Measurements from ENCODE around the gene FLYWCH1.

The FLYWCH1 gene

GRCh38 chr16:2949705-2950352 is 38.1 kb downstream of the FLYWCH1 start:
- no peak overlapping the region for H3K4me3 ChIP-seq (ENCODE audit: low read depth, low read length)
- DNase-seq (ENCODE audit: low read depth) = no peak
- TF ChIP-seq MYC (IDR thresholded peaks at IDR 0.05; ENCODE audit: low read depth, low read length) (no peak), MAX (IDR thresholded peaks at IDR 0.05; ENCODE audit: low read depth, low read length) (no peak), POLR2A (IDR thresholded peaks at IDR 0.05; ENCODE audit: extremely low read depth, insufficient read length) (no peak), CTCF (IDR thresholded peaks at IDR 0.05; ENCODE audit: low read depth, low read length) (no peak)

- no peak overlapping the region for H3K4me3 ChIP-seq (ENCODE audit: low read depth, low read length)
- TF ChIP-seq POLR2A (IDR thresholded peaks at IDR 0.05; ENCODE audit: extremely low read depth, insufficient read length) (no peak), MYC (IDR thresholded peaks at IDR 0.05; ENCODE audit: low read depth, low read length) (no peak), MAX (IDR thresholded peaks at IDR 0.05; ENCODE audit: low read depth, low read length) (no peak), CTCF (IDR thresholded peaks at IDR 0.05; ENCODE audit: low read depth, low read length) (no peak)
- no peak for DNase-seq (ENCODE audit: low read depth)
These were observed 38.6 kb downstream of the FLYWCH1 start for GRCh38 chr16:2950353-2950724.

GRCh38 chr16:2950773-2951172 is 39.0 kb downstream of the FLYWCH1 start:
- DNase-seq (ENCODE audit: low read depth) = no peak

GRCh38 chr16:2952679-2953078 is 40.9 kb downstream of the FLYWCH1 start:
- no peak for TF ChIP-seq MAX (IDR thresholded peaks at IDR 0.05; ENCODE audit: low read depth, low read length)
- no peak for TF ChIP-seq MYC (IDR thresholded peaks at IDR 0.05; ENCODE audit: low read depth, low read length)
- no peak for TF ChIP-seq POLR2A (IDR thresholded peaks at IDR 0.05; ENCODE audit: extremely low read depth, insufficient read length)
- no peak for TF ChIP-seq CTCF (IDR thresholded peaks at IDR 0.05; ENCODE audit: low read depth, low read length)
- no peak for DNase-seq (ENCODE audit: low read depth)

More at GRCh38 chr16:2950773-2951172, 39.0 kb downstream of the FLYWCH1 start:
- TF ChIP-seq CTCF (IDR thresholded peaks at IDR 0.05; ENCODE audit: low read depth, low read length) (no peak), POLR2A (IDR thresholded peaks at IDR 0.05; ENCODE audit: extremely low read depth, insufficient read length) (no peak), MAX (IDR thresholded peaks at IDR 0.05; ENCODE audit: low read depth, low read length) (no peak), MYC (IDR thresholded peaks at IDR 0.05; ENCODE audit: low read depth, low read length) (no peak)
- H3K4me3 ChIP-seq (ENCODE audit: low read depth, low read length) = no peak overlapping the region

GRCh38 chr16:2953706-2954627 is 42.2 kb downstream of the FLYWCH1 start:
- no peak overlapping the region for H3K4me3 ChIP-seq (ENCODE audit: low read depth, low read length)
- no peak for DNase-seq (ENCODE audit: low read depth)
- no peak for TF ChIP-seq MYC (IDR thresholded peaks at IDR 0.05; ENCODE audit: low read depth, low read length)
- TF ChIP-seq MAX (IDR thresholded peaks at IDR 0.05; ENCODE audit: low read depth, low read length) = no peak
- TF ChIP-seq POLR2A (IDR thresholded peaks at IDR 0.05; ENCODE audit: extremely low read depth, insufficient read length) = no peak

More at GRCh38 chr16:2952679-2953078, 40.9 kb downstream of the FLYWCH1 start:
- H3K4me3 ChIP-seq (ENCODE audit: low read depth, low read length) = no peak overlapping the region

Measured in NB4 (cell line).